SH-SY5Y (cell line): ENCODE measurements around the gene SOX6.

Experiments used
- GATA2 ChIP-seq: IDR thresholded peaks from 2 replicates; pipeline ENCODE4 v1.6.1; 2011; ENCODE audit warnings: mild to moderate bottlenecking, low read depth, low read length
- GATA3 ChIP-seq: IDR thresholded peaks from 2 replicates; pipeline ENCODE4 v1.6.1; 2011; ENCODE audit warnings: low read depth, mild to moderate bottlenecking, low read length, moderate library complexity

DNA sequence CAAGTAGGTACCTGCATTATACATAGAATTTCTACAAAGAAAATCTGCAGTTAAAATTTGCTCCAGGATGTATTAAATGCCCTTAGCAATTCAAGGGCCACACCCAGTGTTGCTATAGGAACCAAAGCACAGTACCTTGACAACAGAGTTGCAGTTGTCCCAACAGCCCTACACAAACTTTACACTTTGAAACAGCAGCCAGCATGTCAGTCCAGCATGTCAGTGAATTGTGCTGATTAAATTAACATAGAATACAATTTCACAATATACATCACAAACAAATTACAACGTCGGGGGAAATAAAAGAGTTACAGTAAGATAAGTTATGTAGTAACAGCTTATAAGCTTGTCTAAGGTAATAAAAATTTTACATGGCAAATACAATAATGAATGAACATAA lies 389.2 kb downstream of the SOX6 start:
- TF ChIP-seq GATA3 (no peak), GATA2 (no peak)
